GM08714 (cell line): ENCODE results near the gene MREG.

Experiments used
- H3K4me3 ChIP-seq: fragments of 200-500 bp; sonication (Bioruptor generic); 2 replicates; pipeline ENCODE4 v1.5.1; 2014; ENCODE audit warnings: mild to moderate bottlenecking, low read length, inconsistent platforms
- ZNF274 ChIP-seq: IDR thresholded peaks from 2 replicates; pipeline ENCODE4 v1.6.1; 2012; ENCODE audit warnings: mild to moderate bottlenecking, low read depth, low read length

MREG gene

GRCh38 chr2:215915441-215915840 lies 97.9 kb downstream of the MREG start:
- TF ChIP-seq ZNF274, result no peak
- H3K4me3 ChIP-seq, result no peak overlapping the region; the same call in 1 of the 2 replicates

GRCh38 chr2:215914777-215915165 lies 98.6 kb downstream of the MREG start:
- no peak overlapping the region; the same call in 1 of the 2 replicates for H3K4me3 ChIP-seq
- TF ChIP-seq ZNF274, result no peak

GRCh38 chr2:215914054-215914776 lies 99.1 kb downstream of the MREG start:
- no peak overlapping the region for H3K4me3 ChIP-seq
- no peak for TF ChIP-seq ZNF274

- TF ChIP-seq ZNF274, result no peak
- H3K4me3 ChIP-seq, result no peak overlapping the region
These were observed 101.0 kb downstream of the MREG start for GRCh38 chr2:215912299-215912842.

- no peak for TF ChIP-seq ZNF274
- no peak overlapping the region for H3K4me3 ChIP-seq
These were observed 101.9 kb downstream of the MREG start for GRCh38 chr2:215911301-215912085.

- no peak for TF ChIP-seq ZNF274
- no peak overlapping the region for H3K4me3 ChIP-seq
These were observed 103.2 kb downstream of the MREG start for GRCh38 chr2:215910180-215910579.

GRCh38 chr2:215907147-215907546 lies 106.2 kb downstream of the MREG start:
- TF ChIP-seq ZNF274, result no peak
- H3K4me3 ChIP-seq, result no peak overlapping the region

GRCh38 chr2:215906458-215906857 lies 106.9 kb downstream of the MREG start:
- TF ChIP-seq ZNF274, result no peak
- H3K4me3 ChIP-seq, result no peak overlapping the region

GRCh38 chr2:215905691-215906090 lies 107.7 kb downstream of the MREG start:
- TF ChIP-seq ZNF274, result no peak
- no peak overlapping the region for H3K4me3 ChIP-seq

GRCh38 chr2:215904101-215904500 lies 109.2 kb downstream of the MREG start:
- no peak for TF ChIP-seq ZNF274

GRCh38 chr2:215903203-215903602 lies 110.1 kb downstream of the MREG start:
- TF ChIP-seq ZNF274, result no peak
- H3K4me3 ChIP-seq, result no peak overlapping the region

More at GRCh38 chr2:215904101-215904500, 109.2 kb downstream of the MREG start:
- H3K4me3 ChIP-seq, result no peak overlapping the region

- no peak overlapping the region for H3K4me3 ChIP-seq
- TF ChIP-seq ZNF274, result no peak
These were observed 111.6 kb downstream of the MREG start for GRCh38 chr2:215901796-215902195.

- no peak for TF ChIP-seq ZNF274
- H3K4me3 ChIP-seq, result no peak overlapping the region
These were observed 112.5 kb downstream of the MREG start for GRCh38 chr2:215900843-215901242.

GRCh38 chr2:215900203-215900611 lies 113.1 kb downstream of the MREG start:
- TF ChIP-seq ZNF274, result no peak
- H3K4me3 ChIP-seq, result no peak overlapping the region
